HFFc6 (cell line): ENCODE measurements around the gene FGF3. TPM values are rescaled to one million over a fixed set of nuclear protein-coding genes. Genes with fewer than 3 reads are reported as not detected.

ENCODE experiments used
- DNase-seq: peaks from one replicate; pipeline ENCODE4 v3.0.0-alpha.2; 2018
- H3K27ac Mint-ChIP-seq: 2 replicates; pipeline ENCODE4 v1.8.0; 2020; ENCODE audit warnings: mild to moderate bottlenecking, mixed read lengths
- H3K27me3 Mint-ChIP-seq: 2 replicates; pipeline ENCODE4 v1.8.0; 2021; ENCODE audit warnings: mild to moderate bottlenecking, moderate library complexity, mixed read lengths; ENCODE audit not compliant: insufficient read depth
- H3K36me3 Mint-ChIP-seq: 2 replicates; pipeline ENCODE4 v1.8.0; 2021; ENCODE audit warnings: low read depth, mixed read lengths
- H3K4me1 Mint-ChIP-seq: 2 replicates; pipeline ENCODE4 v1.8.0; 2020; ENCODE audit warnings: low read depth, mixed read lengths
- H3K4me3 Mint-ChIP-seq: 2 replicates; pipeline ENCODE4 v1.8.0; 2020; ENCODE audit warnings: mild to moderate bottlenecking, moderate library complexity, mixed read lengths
- H3K9me3 Mint-ChIP-seq: 2 replicates; pipeline ENCODE4 v1.8.0; 2020; ENCODE audit warnings: mild to moderate bottlenecking, mixed read lengths
- total RNA-seq, 6 experiments: library from RNA; stranded (reverse); fragmentation: NEBNext Ultra II Directional; extraction: Animal tissue kit (Norgen Biotek cat#: 25700); gene quantifications; 2 replicates in 1 of 6; 3 replicates in 5 of 6; pipeline ENCODE4 v1.2.3, GENCODE V29; 2021
- TF ChIP-seq, protein P1 (sequence below): fragments of 200-600 bp; sonication (generic); IDR thresholded peaks from 2 replicates; pipeline ENCODE4 v1.5.0; 2021; ENCODE audit warnings: antibody characterized with exemption, mild to moderate bottlenecking

FGF3 gene
- total RNA-seq, 6 experiments from 2014 or later = not detected

DNA sequence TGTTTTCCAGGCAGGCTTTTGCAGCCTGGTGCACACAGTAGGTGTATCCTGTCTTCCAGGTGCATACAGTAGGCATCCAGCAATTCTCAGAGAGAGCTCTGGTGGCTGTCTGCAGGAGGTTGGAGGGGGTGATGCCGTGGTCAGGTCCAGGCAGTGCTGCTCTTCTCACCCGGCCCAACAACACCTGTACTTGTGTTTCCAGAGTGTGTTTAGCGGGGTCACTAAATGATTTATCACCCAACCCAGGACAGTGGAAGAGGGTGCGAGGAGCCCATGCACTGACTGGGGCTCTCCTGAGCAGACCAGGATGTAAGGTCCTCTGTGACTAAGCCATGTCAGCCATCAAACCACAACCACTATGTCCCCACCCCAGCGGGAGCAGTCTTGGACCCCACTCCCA, 18.6 kb upstream of the FGF3 start:
- Mint-ChIP-seq H3K36me3 (peaks cover 5% of the 10 kb centered on the region; the same call in 1 of the 2 replicates), H3K27me3 (peaks cover 46% of the 10 kb centered on the region), H3K4me1 (no peaks in the 10 kb centered on the region), H3K9me3 (no peaks in the 10 kb centered on the region), H3K27ac (no peak overlapping the region), H3K4me3 (no peak overlapping the region)
- no peak for DNase-seq
- TF ChIP-seq, protein P1, sequence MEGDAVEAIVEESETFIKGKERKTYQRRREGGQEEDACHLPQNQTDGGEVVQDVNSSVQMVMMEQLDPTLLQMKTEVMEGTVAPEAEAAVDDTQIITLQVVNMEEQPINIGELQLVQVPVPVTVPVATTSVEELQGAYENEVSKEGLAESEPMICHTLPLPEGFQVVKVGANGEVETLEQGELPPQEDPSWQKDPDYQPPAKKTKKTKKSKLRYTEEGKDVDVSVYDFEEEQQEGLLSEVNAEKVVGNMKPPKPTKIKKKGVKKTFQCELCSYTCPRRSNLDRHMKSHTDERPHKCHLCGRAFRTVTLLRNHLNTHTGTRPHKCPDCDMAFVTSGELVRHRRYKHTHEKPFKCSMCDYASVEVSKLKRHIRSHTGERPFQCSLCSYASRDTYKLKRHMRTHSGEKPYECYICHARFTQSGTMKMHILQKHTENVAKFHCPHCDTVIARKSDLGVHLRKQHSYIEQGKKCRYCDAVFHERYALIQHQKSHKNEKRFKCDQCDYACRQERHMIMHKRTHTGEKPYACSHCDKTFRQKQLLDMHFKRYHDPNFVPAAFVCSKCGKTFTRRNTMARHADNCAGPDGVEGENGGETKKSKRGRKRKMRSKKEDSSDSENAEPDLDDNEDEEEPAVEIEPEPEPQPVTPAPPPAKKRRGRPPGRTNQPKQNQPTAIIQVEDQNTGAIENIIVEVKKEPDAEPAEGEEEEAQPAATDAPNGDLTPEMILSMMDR = no peak

DNA sequence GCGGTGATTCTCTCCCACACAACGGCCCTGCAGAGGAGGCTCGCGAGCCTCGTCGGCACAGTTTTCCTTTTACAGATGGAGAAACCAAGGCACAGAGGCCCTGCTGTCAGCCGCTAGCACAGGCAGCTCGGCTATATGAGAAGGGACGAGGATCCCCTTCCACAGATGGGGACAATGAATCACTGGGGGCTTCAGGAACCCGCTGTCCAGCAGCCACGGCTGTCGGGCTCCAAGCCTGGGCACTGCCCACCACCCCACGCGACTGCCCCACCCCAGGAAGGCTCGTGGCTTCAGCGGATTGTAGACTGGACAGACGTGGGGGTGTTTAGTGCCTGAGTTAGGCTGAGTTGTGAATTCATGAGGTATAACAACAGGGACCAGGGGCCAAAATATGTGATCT, 17.2 kb upstream of the FGF3 start:
- H3K27ac Mint-ChIP-seq = no peak overlapping the region

DNA sequence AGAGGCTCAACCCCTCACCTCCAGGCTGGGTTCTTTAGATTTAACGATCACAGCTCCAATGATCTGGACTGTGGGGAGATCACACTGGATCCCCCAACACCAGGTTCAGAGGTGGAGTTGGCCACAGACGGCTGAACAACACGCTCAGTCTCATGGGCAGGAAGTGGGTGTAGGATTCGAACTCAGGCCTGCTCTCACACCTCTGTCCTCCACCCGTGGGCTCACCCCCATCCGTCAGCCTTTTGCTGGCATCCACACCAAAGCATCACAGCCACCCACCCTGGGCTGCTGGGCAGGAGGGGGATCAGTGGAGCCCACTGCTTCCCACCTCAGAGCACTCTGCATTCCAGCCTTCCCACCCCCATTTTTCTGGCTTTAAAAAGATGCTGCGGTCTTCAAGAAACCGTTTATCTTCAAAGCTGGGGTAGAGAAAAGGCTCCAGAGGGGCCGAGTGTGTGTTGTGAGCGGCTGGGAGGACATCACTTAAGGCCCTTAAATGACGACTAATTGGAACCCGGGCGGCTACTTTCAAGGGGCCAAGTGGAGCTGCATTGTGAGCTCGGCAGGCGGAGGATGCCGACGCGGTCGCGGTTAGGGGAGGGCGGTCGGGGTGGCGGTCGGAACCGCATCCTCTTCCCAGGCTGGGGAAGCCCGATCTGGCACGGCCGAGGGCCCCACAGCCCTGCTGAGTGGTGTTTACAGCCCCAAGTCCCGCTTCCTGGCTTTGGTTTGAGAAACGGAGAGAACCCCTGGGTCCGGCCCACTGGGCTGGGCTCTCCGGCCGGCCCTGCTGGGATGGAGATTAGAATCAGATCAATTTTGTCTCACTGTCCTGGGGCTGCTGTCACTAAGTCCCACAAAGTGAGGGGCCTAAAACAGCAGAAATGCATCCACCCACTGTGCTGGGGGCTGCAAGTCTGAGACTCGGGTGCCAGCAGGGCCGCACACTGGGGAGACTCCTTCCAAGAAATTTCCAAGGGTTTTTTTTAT, 15.9 kb upstream of the FGF3 start:
- Mint-ChIP-seq H3K4me1 (no peaks in the 10 kb centered on the region), H3K27ac (no peak overlapping the region), H3K27me3 (peaks cover 34% of the 10 kb centered on the region), H3K4me3 (no peak overlapping the region), H3K9me3 (no peaks in the 10 kb centered on the region), H3K36me3 (no peaks in the 10 kb centered on the region)
- TF ChIP-seq, protein P1 = no peak
- no peak for DNase-seq

More for the DNA sequence above, 17.2 kb upstream of the FGF3 start:
- peaks cover 42% of the 10 kb centered on the region for H3K27me3 Mint-ChIP-seq
- DNase-seq = no peak
- H3K9me3 Mint-ChIP-seq = no peaks in the 10 kb centered on the region
- H3K4me3 Mint-ChIP-seq = no peak overlapping the region
- TF ChIP-seq, protein P1 = no peak
- H3K4me1 Mint-ChIP-seq = no peaks in the 10 kb centered on the region
- peaks cover 2% of the 10 kb centered on the region; the same call in 1 of the 2 replicates for H3K36me3 Mint-ChIP-seq

DNA sequence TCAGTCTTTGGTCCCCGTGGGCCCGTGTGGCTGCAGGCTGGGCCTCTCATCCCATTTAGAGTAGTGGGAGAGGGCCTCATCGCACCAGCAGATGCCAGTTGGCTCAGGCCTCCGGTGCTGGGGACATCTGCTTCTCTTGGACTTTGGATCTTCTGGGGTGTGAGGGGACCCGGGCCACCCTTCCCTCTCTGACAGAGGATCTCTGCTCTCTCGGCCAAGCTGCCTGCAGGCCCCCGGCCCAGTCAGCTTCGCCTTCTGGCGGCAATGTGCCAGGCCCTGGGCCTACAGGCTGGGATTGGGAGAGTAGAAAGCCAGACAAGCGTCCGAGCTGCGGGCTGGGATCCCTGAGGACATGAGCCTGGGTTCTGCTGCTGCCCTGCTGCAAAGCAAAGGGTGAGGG, 15.0 kb upstream of the FGF3 start:
- H3K4me1 Mint-ChIP-seq = no peaks in the 10 kb centered on the region
- DNase-seq = no peak
- H3K27ac Mint-ChIP-seq = no peak overlapping the region
- H3K36me3 Mint-ChIP-seq = no peaks in the 10 kb centered on the region
- H3K9me3 Mint-ChIP-seq = no peaks in the 10 kb centered on the region
- peaks cover 34% of the 10 kb centered on the region for H3K27me3 Mint-ChIP-seq
- TF ChIP-seq, protein P1 = no peak
- no peak overlapping the region for H3K4me3 Mint-ChIP-seq

DNA sequence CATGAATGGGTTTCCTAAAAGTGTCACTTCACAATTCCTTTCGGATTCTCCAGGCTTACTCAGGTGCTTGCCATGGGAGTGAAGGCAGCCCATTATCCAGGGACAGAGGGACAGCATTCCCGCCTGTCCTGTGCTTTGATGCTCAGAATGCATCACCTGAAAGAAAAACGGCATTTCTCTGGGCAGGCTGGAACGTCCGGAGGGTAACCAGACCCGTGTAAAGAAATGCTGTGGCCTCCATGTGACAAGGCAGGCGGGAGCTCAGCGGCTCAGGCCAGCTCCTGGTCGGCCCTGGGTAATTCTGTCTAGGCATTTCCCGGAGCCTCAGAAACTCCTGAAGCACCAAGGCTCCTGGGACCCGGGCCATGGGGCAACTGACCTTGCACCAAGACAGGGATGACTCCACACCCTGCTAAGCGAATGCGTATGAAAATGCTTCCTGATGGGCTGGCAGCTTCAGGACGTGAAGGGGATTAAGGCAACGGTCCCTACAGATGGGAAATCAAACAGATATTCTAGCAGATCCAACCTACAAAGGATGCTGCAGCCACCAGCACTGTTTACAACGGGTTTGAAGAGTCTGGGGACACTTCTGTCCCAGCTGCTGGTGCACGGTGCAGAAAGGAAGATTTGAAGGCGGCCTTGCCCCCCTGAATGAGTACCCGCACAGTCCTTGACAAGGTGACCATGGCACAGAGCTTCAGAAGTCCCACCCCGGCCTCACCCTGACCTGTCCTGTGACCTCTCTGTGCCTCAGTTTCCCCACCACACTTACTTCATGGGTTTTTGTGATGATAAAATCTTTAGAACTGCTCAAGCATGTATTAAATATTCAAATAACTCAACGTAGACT, 13.6 kb upstream of the FGF3 start:
- Mint-ChIP-seq H3K27me3 (peaks cover 27% of the 10 kb centered on the region), H3K4me1 (no peaks in the 10 kb centered on the region), H3K27ac (no peak overlapping the region), H3K9me3 (no peaks in the 10 kb centered on the region), H3K36me3 (no peaks in the 10 kb centered on the region), H3K4me3 (no peak overlapping the region)
- no peak for DNase-seq
- TF ChIP-seq, protein P1 = no peak
